Mesothelial cell of epicardium (in vitro differentiated cells): ENCODE measurements around the gene ANKRD44. TPM values are rescaled to one million over a fixed set of nuclear protein-coding genes. Genes with fewer than 3 reads are reported as not detected.

Experiments
- DNase-seq, 2 experiments: peaks; one replicate each; pipeline ENCODE4 v3.0.0; 2021; ENCODE audit warnings: low spot score in 2 of 2; ENCODE audit not compliant: unreplicated experiment in 2 of 2
- H3K27ac Mint-ChIP-seq: 2 replicates; pipeline ENCODE4 v1.8.0; 2021; ENCODE audit warnings: mixed read lengths
- H3K27me3 Mint-ChIP-seq: 2 replicates; pipeline ENCODE4 v1.8.0; 2021; ENCODE audit warnings: low read depth, mixed read lengths
- H3K36me3 Mint-ChIP-seq: 2 replicates; pipeline ENCODE4 v1.8.0; 2021; ENCODE audit warnings: mixed read lengths
- H3K4me1 Mint-ChIP-seq: 2 replicates; pipeline ENCODE4 v1.8.0; 2021; ENCODE audit warnings: mixed read lengths
- H3K4me3 Mint-ChIP-seq: 2 replicates; pipeline ENCODE4 v1.8.0; 2021; ENCODE audit warnings: mild to moderate bottlenecking, moderate library complexity, mixed read lengths
- H3K9me3 Mint-ChIP-seq: 2 replicates; pipeline ENCODE4 v1.8.0; 2021; ENCODE audit warnings: mixed read lengths
- total RNA-seq: library from RNA; stranded (reverse); gene quantifications from 3 replicates; pipeline ENCODE4 v1.2.1, GENCODE V29; 2021
- TF ChIP-seq, protein P1 (sequence below): fragments of 200-600 bp; sonication (generic); IDR thresholded peaks from one replicate; pipeline ENCODE4 v1.5.0; 2021; ENCODE audit warnings: antibody characterized with exemption; ENCODE audit not compliant: unreplicated experiment

The ANKRD44 gene
- total RNA-seq, 1 donor from 2014 or later = 10.4 TPM

DNA sequence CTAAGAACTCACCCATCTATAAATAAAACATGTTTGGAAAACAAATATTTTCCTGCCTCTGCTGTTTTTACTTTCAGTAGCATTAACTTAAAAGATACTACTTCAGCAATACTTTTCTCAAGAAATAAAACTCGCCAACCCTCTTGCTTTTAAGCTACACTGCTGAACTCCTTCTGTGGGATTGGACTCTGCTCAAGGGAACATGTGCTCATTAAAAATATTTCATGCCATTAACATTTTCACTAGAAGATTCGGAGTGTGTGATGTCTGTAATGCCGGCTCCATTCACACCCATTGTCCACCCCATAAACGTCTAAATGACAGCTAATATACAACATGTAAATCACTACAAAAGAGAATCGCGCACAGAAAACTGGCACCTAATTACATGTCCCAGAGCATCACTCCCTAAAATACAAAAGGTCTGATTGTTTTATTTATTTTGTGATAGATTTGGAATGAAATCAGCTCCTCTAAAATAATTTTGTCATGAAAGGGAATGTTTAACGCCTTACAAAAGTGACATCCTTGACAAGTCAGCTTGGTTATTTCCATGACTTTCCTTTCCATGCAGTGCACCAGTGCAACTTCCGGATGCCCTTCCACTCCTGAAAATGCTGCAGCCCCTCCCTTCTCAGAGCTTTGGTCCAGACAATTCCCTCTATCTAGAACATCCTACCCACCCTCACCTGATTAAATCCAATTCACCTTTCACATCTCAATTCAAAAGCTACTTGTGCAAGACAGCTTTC lies 73.1 kb downstream of the ANKRD44 start:
- Mint-ChIP-seq H3K9me3 (no peaks in the 10 kb centered on the region), H3K4me1 (no peaks in the 10 kb centered on the region), H3K4me3 (no peak overlapping the region), H3K36me3 (no peaks in the 10 kb centered on the region), H3K27ac (no peak overlapping the region), H3K27me3 (peaks cover 2% of the 10 kb centered on the region)
- TF ChIP-seq, protein P1, sequence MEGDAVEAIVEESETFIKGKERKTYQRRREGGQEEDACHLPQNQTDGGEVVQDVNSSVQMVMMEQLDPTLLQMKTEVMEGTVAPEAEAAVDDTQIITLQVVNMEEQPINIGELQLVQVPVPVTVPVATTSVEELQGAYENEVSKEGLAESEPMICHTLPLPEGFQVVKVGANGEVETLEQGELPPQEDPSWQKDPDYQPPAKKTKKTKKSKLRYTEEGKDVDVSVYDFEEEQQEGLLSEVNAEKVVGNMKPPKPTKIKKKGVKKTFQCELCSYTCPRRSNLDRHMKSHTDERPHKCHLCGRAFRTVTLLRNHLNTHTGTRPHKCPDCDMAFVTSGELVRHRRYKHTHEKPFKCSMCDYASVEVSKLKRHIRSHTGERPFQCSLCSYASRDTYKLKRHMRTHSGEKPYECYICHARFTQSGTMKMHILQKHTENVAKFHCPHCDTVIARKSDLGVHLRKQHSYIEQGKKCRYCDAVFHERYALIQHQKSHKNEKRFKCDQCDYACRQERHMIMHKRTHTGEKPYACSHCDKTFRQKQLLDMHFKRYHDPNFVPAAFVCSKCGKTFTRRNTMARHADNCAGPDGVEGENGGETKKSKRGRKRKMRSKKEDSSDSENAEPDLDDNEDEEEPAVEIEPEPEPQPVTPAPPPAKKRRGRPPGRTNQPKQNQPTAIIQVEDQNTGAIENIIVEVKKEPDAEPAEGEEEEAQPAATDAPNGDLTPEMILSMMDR = no peak
- no peak for DNase-seq

DNA sequence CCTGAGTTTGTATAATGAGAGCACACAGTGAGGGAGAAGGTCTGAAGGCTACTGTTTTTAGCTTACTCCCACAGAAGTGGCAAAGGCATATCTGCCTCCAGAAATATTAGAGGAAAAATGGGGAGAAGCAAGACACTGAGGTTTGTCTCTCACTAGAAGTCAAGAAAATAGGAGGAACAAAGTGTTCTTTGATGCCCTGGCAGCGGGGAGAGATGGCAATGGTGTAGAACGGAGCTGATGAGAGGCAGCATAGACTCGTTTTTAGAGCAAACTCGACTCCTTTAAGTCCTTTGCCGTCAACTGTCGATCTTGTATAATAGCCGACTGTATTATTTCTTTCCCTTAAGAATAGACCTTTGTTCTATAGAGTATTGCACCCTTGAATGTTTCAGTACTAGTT lies 73.8 kb downstream of the ANKRD44 start:
- DNase-seq = no peak
- no peaks in the 10 kb centered on the region for H3K4me1 Mint-ChIP-seq
- H3K4me3 Mint-ChIP-seq = no peak overlapping the region
- H3K27me3 Mint-ChIP-seq = peaks cover 2% of the 10 kb centered on the region
- no peaks in the 10 kb centered on the region for H3K36me3 Mint-ChIP-seq
- H3K27ac Mint-ChIP-seq = no peak overlapping the region
- no peaks in the 10 kb centered on the region for H3K9me3 Mint-ChIP-seq
- TF ChIP-seq, protein P1 = no peak

- Mint-ChIP-seq H3K27me3 (peaks cover 2% of the 10 kb centered on the region), H3K9me3 (no peaks in the 10 kb centered on the region), H3K4me3 (no peak overlapping the region), H3K27ac (no peak overlapping the region), H3K36me3 (no peaks in the 10 kb centered on the region), H3K4me1 (no peaks in the 10 kb centered on the region)
- TF ChIP-seq, protein P1 = no peak
- DNase-seq = no peak
Observed at GRCh38 chr2:197236159-197236558, 74.4 kb downstream of the ANKRD44 start.

- TF ChIP-seq, protein P1 = no peak
- H3K4me1 Mint-ChIP-seq = no peaks in the 10 kb centered on the region
- peaks cover 2% of the 10 kb centered on the region for H3K27me3 Mint-ChIP-seq
- H3K36me3 Mint-ChIP-seq = no peaks in the 10 kb centered on the region
- no peak overlapping the region for H3K4me3 Mint-ChIP-seq
- no peaks in the 10 kb centered on the region for H3K9me3 Mint-ChIP-seq
- H3K27ac Mint-ChIP-seq = no peak overlapping the region
- DNase-seq = no peak
Observed at GRCh38 chr2:197235711-197236110, 74.9 kb downstream of the ANKRD44 start.

DNA sequence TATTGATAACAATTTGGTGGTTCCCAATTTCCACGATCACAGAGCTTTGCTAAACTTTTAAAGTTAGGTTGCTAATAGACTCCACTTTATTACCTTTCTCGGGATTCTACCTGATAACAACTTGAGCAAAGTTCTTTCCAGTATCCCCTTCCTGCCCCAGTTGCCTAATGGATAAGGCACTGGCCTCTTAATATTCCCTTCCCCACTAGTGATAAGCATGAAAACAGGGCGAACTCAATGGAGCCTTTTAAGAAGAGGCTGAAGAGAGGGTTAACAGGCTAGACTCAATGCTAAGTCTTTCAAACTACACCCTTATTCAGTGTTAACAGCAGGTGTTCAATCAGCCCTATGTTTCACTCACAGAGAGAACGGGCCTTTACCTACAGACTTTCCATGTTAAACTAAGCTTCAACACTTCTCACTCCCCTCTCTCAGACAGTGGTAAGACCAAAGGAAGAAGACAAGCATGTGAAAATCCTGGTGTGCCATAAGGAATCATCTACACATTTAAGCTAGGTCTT lies 75.8 kb downstream of the ANKRD44 start:
- Mint-ChIP-seq H3K27ac (no peak overlapping the region), H3K27me3 (peaks cover 2% of the 10 kb centered on the region), H3K9me3 (no peaks in the 10 kb centered on the region), H3K4me1 (no peaks in the 10 kb centered on the region), H3K36me3 (no peaks in the 10 kb centered on the region), H3K4me3 (no peak overlapping the region)
- DNase-seq = no peak
- TF ChIP-seq, protein P1 = no peak
